ENCODE data around the gene LRRC7. TPM values are rescaled to one million over a fixed set of nuclear protein-coding genes. Genes with fewer than 3 reads are reported as not detected.

Gene LRRC7
- total and polyA plus RNA-seq, 4 donors: 6.1 TPM; not detected in 3

- ATAC-seq (ENCODE audit: insufficient read depth, low FRiP score) (no peak), DNase-seq (no peak)
- no peaks in the 10 kb centered on the region for H3K4me1 ChIP-seq (ENCODE audit: control insufficient read depth in 5 of 5, insufficient read depth in 5 of 5, low read length in 5 of 5)
- H3K9me3 ChIP-seq (ENCODE audit: control insufficient read depth in 4 of 4, insufficient read depth in 3 of 4, low read length in 3 of 4): no peaks in the 10 kb centered on the region
- H3K36me3 ChIP-seq (ENCODE audit: control insufficient read depth in 4 of 4, insufficient read depth in 4 of 4, low read length in 4 of 4): no peaks in the 10 kb centered on the region
- no peak overlapping the region for H3K27ac ChIP-seq (ENCODE audit: low read depth in 1 of 2, low read length in 1 of 2)
- TF ChIP-seq CTCF (IDR thresholded peaks at IDR 0.05; ENCODE audit: control extremely low read depth, extremely low read depth): no peak
- H3K27me3 ChIP-seq (ENCODE audit: control insufficient read depth in 3 of 3, insufficient read depth in 3 of 3, low read length in 2 of 3): no peaks in the 10 kb centered on the region
- no peak overlapping the region for H3K4me3 ChIP-seq
- H3K9ac ChIP-seq (ENCODE audit: insufficient read depth in 1 of 2, low read length in 2 of 2): no peak overlapping the region
- WGBS, 2 donors: 82 to 84% methylated on average over 3 of the region's 3 CpGs
Observed at GRCh38 chr1:69833536-69833935, 265.8 kb downstream of the LRRC7 start.

- no peaks in the 10 kb centered on the region for H3K9me3 ChIP-seq (ENCODE audit: control insufficient read depth in 4 of 4, insufficient read depth in 3 of 4, low read length in 3 of 4)
- H3K4me1 ChIP-seq (ENCODE audit: control insufficient read depth in 5 of 5, insufficient read depth in 5 of 5, low read length in 5 of 5): no peaks in the 10 kb centered on the region
- no peak for ATAC-seq (ENCODE audit: insufficient read depth, low FRiP score)
- H3K4me3 ChIP-seq: no peak overlapping the region
- H3K27me3 ChIP-seq (ENCODE audit: control insufficient read depth in 3 of 3, insufficient read depth in 3 of 3, low read length in 2 of 3): no peaks in the 10 kb centered on the region
- H3K9ac ChIP-seq (ENCODE audit: insufficient read depth in 1 of 2, low read length in 2 of 2): no peak overlapping the region
- TF ChIP-seq CTCF (IDR thresholded peaks at IDR 0.05; ENCODE audit: control extremely low read depth, extremely low read depth): no peak
- no peak for DNase-seq
- H3K36me3 ChIP-seq (ENCODE audit: control insufficient read depth in 4 of 4, insufficient read depth in 4 of 4, low read length in 4 of 4): no peaks in the 10 kb centered on the region
- WGBS, 2 donors: 80 to 84% methylated on average over 2 of the region's 2 CpGs
- H3K27ac ChIP-seq (ENCODE audit: low read depth in 1 of 2, low read length in 1 of 2): no peak overlapping the region
Observed at GRCh38 chr1:69834336-69834735, 266.6 kb downstream of the LRRC7 start.

GRCh38 chr1:69835955-69836354 is 268.2 kb downstream of the LRRC7 start:
- WGBS, 2 donors: 79 to 88% methylated on average over 2 of the region's 2 CpGs
- no peak for ATAC-seq (ENCODE audit: insufficient read depth, low FRiP score)

More at GRCh38 chr1:69835955-69836354, 268.2 kb downstream of the LRRC7 start:
- no peak overlapping the region for H3K4me3 ChIP-seq
- H3K4me1 ChIP-seq (ENCODE audit: control insufficient read depth in 5 of 5, insufficient read depth in 5 of 5, low read length in 5 of 5): no peaks in the 10 kb centered on the region
- no peak for DNase-seq
- TF ChIP-seq CTCF (IDR thresholded peaks at IDR 0.05; ENCODE audit: control extremely low read depth, extremely low read depth): no peak
- H3K9me3 ChIP-seq (ENCODE audit: control insufficient read depth in 4 of 4, insufficient read depth in 3 of 4, low read length in 3 of 4): no peaks in the 10 kb centered on the region
- H3K36me3 ChIP-seq (ENCODE audit: control insufficient read depth in 4 of 4, insufficient read depth in 4 of 4, low read length in 4 of 4): no peaks in the 10 kb centered on the region
- H3K27me3 ChIP-seq (ENCODE audit: control insufficient read depth in 3 of 3, insufficient read depth in 3 of 3, low read length in 2 of 3): no peaks in the 10 kb centered on the region
- H3K27ac ChIP-seq (ENCODE audit: low read depth in 1 of 2, low read length in 1 of 2): no peak overlapping the region
- H3K9ac ChIP-seq (ENCODE audit: insufficient read depth in 1 of 2, low read length in 2 of 2): no peak overlapping the region

Measured in lung (tissue), 12 donors.